CD4-positive, alpha-beta T cell (primary cell): Measurements from ENCODE around the gene RAB15. TPM values are rescaled to one million over a fixed set of nuclear protein-coding genes. Genes with fewer than 3 reads are reported as not detected.

Experiments used
- ATAC-seq: fragments of 200-7000 bp; cut with Tn5 transposase; one replicate; pipeline ENCODE4 v1.10.0; 2022; ENCODE audit warnings: mild to moderate bottlenecking; ENCODE audit not compliant: poor library complexity
- CTCF ChIA-PET: fragments of 350-600 bp; sonication (Branson Sonifier 250); formaldehyde crosslinking; loops from one replicate; lab custom pipeline; 2021; ENCODE audit warnings: antibody characterized with exemption, inconsistent platforms; lab: Charles Lee
- POLR2A ChIA-PET: fragments of 350-600 bp; sonication (Branson Sonifier 250); formaldehyde crosslinking; loops from one replicate; lab custom pipeline; 2021; ENCODE audit warnings: antibody characterized with exemption, inconsistent platforms; lab: Charles Lee
- DNase-seq, 14 experiments: peaks; one replicate each; pipeline ENCODE4 v3.0.0-alpha.2; 2013 to 2020; ENCODE audit warnings: mixed read lengths in 2 of 14
- H3K27ac ChIP-seq, 2 donors: one replicate each; pipeline versions ENCODE4 v1.5.1 to v1.7.0; 2013; ENCODE audit warnings: low read length in 2 of 2, low read depth in 1 of 2, mild to moderate bottlenecking in 1 of 2
- H3K27me3 ChIP-seq, 2 experiments: 1 replicate in 1 of 2; 2 replicates in 1 of 2; pipeline versions ENCODE4 v1.6.1 to v1.7.0; 2013; ENCODE audit warnings: low read length in 2 of 2, control low read depth in 1 of 2, mild to moderate bottlenecking in 1 of 2, moderate library complexity in 1 of 2; ENCODE audit not compliant: insufficient read depth in 2 of 2, control insufficient read depth in 1 of 2
- H3K36me3 ChIP-seq: one replicate; pipeline ENCODE4 v1.6.1; 2013; ENCODE audit warnings: low read length, control low read depth; ENCODE audit not compliant: insufficient read depth
- H3K4me1 ChIP-seq: one replicate; pipeline ENCODE4 v1.6.1; 2013; ENCODE audit warnings: low read length, control low read depth; ENCODE audit not compliant: insufficient read depth
- H3K4me3 ChIP-seq: one replicate; pipeline ENCODE4 v1.5.1; 2013; ENCODE audit warnings: mild to moderate bottlenecking, low read length, moderate library complexity
- H3K9me3 ChIP-seq, 2 experiments: 1 replicate in 1 of 2; 2 replicates in 1 of 2; pipeline versions ENCODE4 v1.6.1 to v1.7.0; 2013; ENCODE audit warnings: low read length in 2 of 2, mild to moderate bottlenecking in 2 of 2, control low read depth in 1 of 2, moderate library complexity in 1 of 2; ENCODE audit not compliant: control insufficient read depth in 1 of 2, insufficient read depth in 1 of 2
- H3K27ac Mint-ChIP-seq: one replicate; pipeline ENCODE4 v1.8.0; 2020; ENCODE audit warnings: mixed read lengths
- H3K27me3 Mint-ChIP-seq: one replicate; pipeline ENCODE4 v1.8.0; 2021; ENCODE audit warnings: mixed read lengths
- H3K36me3 Mint-ChIP-seq: one replicate; pipeline ENCODE4 v1.8.0; 2021; ENCODE audit warnings: low read depth, mixed read lengths
- H3K4me1 Mint-ChIP-seq: one replicate; pipeline ENCODE4 v1.8.0; 2021; ENCODE audit warnings: low read depth, mixed read lengths
- H3K4me3 Mint-ChIP-seq: one replicate; pipeline ENCODE4 v1.8.0; 2020; ENCODE audit warnings: mild to moderate bottlenecking, mixed read lengths
- H3K9me3 Mint-ChIP-seq: one replicate; pipeline ENCODE4 v1.8.0; 2020; ENCODE audit warnings: mixed read lengths
- CTCF ChIP-seq: fragments of 200-600 bp; IDR thresholded peaks from one replicate; pipeline ENCODE4 v1.8.0; 2022; ENCODE audit warnings: antibody characterized with exemption, mild to moderate bottlenecking
- intact Hi-C, 2 experiments: fragments of 100-400 bp; cut with DNase I in 1 of 2; cut with micrococcal nuclease in 1 of 2; formaldehyde crosslinking; loops; one replicate each; pipeline versions ENCODE4 v1.15.1 to v1.9.0; 2023 to 2025; cut with DNase I, micrococcal nuclease
- total RNA-seq, 174 experiments: library from RNA in 2 of 174; stranded (reverse) in 2 of 174; gene quantifications; one replicate each; pipeline ENCODE4 v1.2.3 and lab custom pipeline; 2021 to 2026

RAB15 gene
- total RNA-seq, 2 experiments from 2014 or later = 2.6 to 3.8 TPM

- no peaks in the 10 kb centered on the region for H3K27me3 Mint-ChIP-seq
- H3K9me3 Mint-ChIP-seq = no peaks in the 10 kb centered on the region
- no peak for TF ChIP-seq CTCF
- DNase-seq (no peak), ATAC-seq (no peak)
- peaks cover 57% of the 10 kb centered on the region for H3K36me3 Mint-ChIP-seq
- Histone ChIP-seq H3K9me3 (no peaks in the 10 kb centered on the region), H3K27me3 (no peaks in the 10 kb centered on the region), H3K36me3 (peaks cover 45% of the 10 kb centered on the region), H3K4me3 (no peak overlapping the region), H3K27ac (no peak overlapping the region), H3K4me1 (no peaks in the 10 kb centered on the region)
- ChIA-PET CTCF (no interaction called here), POLR2A (no interaction called here)
- intact Hi-C loops = no loop called here
- H3K27ac Mint-ChIP-seq = no peak overlapping the region
- H3K4me3 Mint-ChIP-seq = no peak overlapping the region
- H3K4me1 Mint-ChIP-seq = no peaks in the 10 kb centered on the region
Measured at GRCh38 chr14:65015391-65015790, 43.3 kb upstream of the RAB15 start.

GRCh38 chr14:65012353-65012752, 40.2 kb upstream of the RAB15 start:
- H3K9me3 Mint-ChIP-seq = no peaks in the 10 kb centered on the region
- intact Hi-C loops = no loop called here
- TF ChIP-seq CTCF = no peak
- ChIA-PET POLR2A (no interaction called here), CTCF (no interaction called here)
- H3K4me3 Mint-ChIP-seq = no peak overlapping the region
- ATAC-seq (no peak), DNase-seq (no peak)
- H3K36me3 Mint-ChIP-seq = peaks cover 79% of the 10 kb centered on the region
- Histone ChIP-seq H3K4me3 (no peak overlapping the region), H3K4me1 (no peaks in the 10 kb centered on the region), H3K36me3 (peaks cover 54% of the 10 kb centered on the region), H3K27ac (no peak overlapping the region), H3K9me3 (no peaks in the 10 kb centered on the region), H3K27me3 (no peaks in the 10 kb centered on the region)
- H3K4me1 Mint-ChIP-seq = no peaks in the 10 kb centered on the region
- H3K27ac Mint-ChIP-seq = no peak overlapping the region
- no peaks in the 10 kb centered on the region for H3K27me3 Mint-ChIP-seq

- H3K27me3 Mint-ChIP-seq = no peaks in the 10 kb centered on the region
- Histone ChIP-seq H3K27ac (no peak overlapping the region), H3K4me1 (no peaks in the 10 kb centered on the region), H3K36me3 (peaks cover 51% of the 10 kb centered on the region), H3K27me3 (no peaks in the 10 kb centered on the region), H3K4me3 (no peak overlapping the region), H3K9me3 (no peaks in the 10 kb centered on the region)
- no peaks in the 10 kb centered on the region for H3K4me1 Mint-ChIP-seq
- ChIA-PET CTCF (no interaction called here), POLR2A (no interaction called here)
- no peak for TF ChIP-seq CTCF
- intact Hi-C loops = no loop called here
- H3K36me3 Mint-ChIP-seq = peaks cover 83% of the 10 kb centered on the region
- no peak for DNase-seq
- H3K27ac Mint-ChIP-seq = no peak overlapping the region
- H3K4me3 Mint-ChIP-seq = no peak overlapping the region
- no peaks in the 10 kb centered on the region for H3K9me3 Mint-ChIP-seq
- no peak for ATAC-seq
Measured at GRCh38 chr14:65011538-65011937, 39.4 kb upstream of the RAB15 start.
